ENCODE results near the gene CST3.

GRCh38 chr20:23613676-23614075 is 24.1 kb downstream of the CST3 start:
- TF ChIP-seq YY1 (IDR thresholded peaks at IDR 0.05; ENCODE audit: low read depth) = no peak
- TF ChIP-seq FOXM1 (IDR thresholded peaks at IDR 0.05; ENCODE audit: borderline replicate concordance, low read depth) = no peak
- TF ChIP-seq ZBTB7A (IDR thresholded peaks at IDR 0.05; ENCODE audit: low read depth) = no peak
- no peak for TF ChIP-seq MAX (IDR thresholded peaks at IDR 0.05)
- TF ChIP-seq CEBPB (IDR thresholded peaks at IDR 0.05) = no peak
- no peak for TF ChIP-seq RAD21 (IDR thresholded peaks at IDR 0.05; ENCODE audit: low read depth)
- no peak for TF ChIP-seq USF1 (IDR thresholded peaks at IDR 0.05)
- TF ChIP-seq EP300 (IDR thresholded peaks at IDR 0.05; ENCODE audit: borderline replicate concordance) = no peak
- no peak for TF ChIP-seq TCF12 (IDR thresholded peaks at IDR 0.05; ENCODE audit: low read depth)
- TF ChIP-seq EGR1 (IDR thresholded peaks at IDR 0.05) = no peak
- TF ChIP-seq NFIC (IDR thresholded peaks at IDR 0.05) = no peak

Measured in Ishikawa (cell line).